ENCODE measurements around the gene MBLAC2.

- no peak for TF ChIP-seq CTCF (IDR thresholded peaks at IDR 0.05)
- TF ChIP-seq POLR2A (IDR thresholded peaks at IDR 0.05) = no peak
These were observed 6.1 kb upstream of the MBLAC2 start for GRCh38 chr5:90480699-90481098.

Measured in suprapubic skin (tissue), 3 donors.